DOHH2 (cell line): ENCODE results near the gene GRID1.

Experiments used
- H3F3A ChIP-seq: fragments of 200-600 bp; sonication (generic), shearing (Covaris generic); 2 replicates; pipeline ENCODE4 v1.6.0; 2016; ENCODE audit warnings: antibody characterized with exemption, mild to moderate bottlenecking; ENCODE audit not compliant: control insufficient read depth, insufficient read depth
- H3K27ac ChIP-seq: fragments of 200-600 bp; sonication (generic); 2 replicates; pipeline ENCODE4 v1.5.1; 2014; ENCODE audit warnings: low read depth, mild to moderate bottlenecking, low read length, moderate library complexity
- H3K27me3 ChIP-seq: fragments of 200-600 bp; sonication (generic); 2 replicates; pipeline ENCODE4 v1.6.1; 2014; ENCODE audit warnings: mild to moderate bottlenecking, low read length, mixed read lengths; ENCODE audit not compliant: control insufficient read depth
- H3K36me3 ChIP-seq: fragments of 200-600 bp; sonication (generic); 2 replicates; pipeline ENCODE4 v1.6.1; 2014; ENCODE audit warnings: mild to moderate bottlenecking, low read length, moderate library complexity, mixed read lengths; ENCODE audit not compliant: control insufficient read depth
- H3K4me1 ChIP-seq: fragments of 200-600 bp; sonication (generic); 2 replicates; pipeline ENCODE4 v1.6.1; 2014; ENCODE audit warnings: mild to moderate bottlenecking, low read length, mixed read lengths; ENCODE audit not compliant: control insufficient read depth
- H3K4me2 ChIP-seq: fragments of 200-600 bp; sonication (generic); 2 replicates; pipeline ENCODE4 v1.6.0; 2014; ENCODE audit warnings: mild to moderate bottlenecking, low read length, moderate library complexity
- H3K4me3 ChIP-seq: fragments of 200-600 bp; sonication (generic); 2 replicates; pipeline ENCODE4 v1.5.1; 2014; ENCODE audit warnings: mild to moderate bottlenecking, low read length, mixed read lengths
- H3K79me2 ChIP-seq: fragments of 200-600 bp; sonication (generic); 2 replicates; pipeline ENCODE4 v1.6.1; 2014; ENCODE audit warnings: mild to moderate bottlenecking, low read length, mixed read lengths; ENCODE audit not compliant: control insufficient read depth
- H3K9me2 ChIP-seq: fragments of 200-600 bp; sonication (generic); replicated peaks from 2 replicates; pipeline ENCODE4 v1.6.1; 2014; ENCODE audit warnings: mild to moderate bottlenecking, low read length, mixed read lengths; ENCODE audit not compliant: control insufficient read depth
- H3K9me3 ChIP-seq: fragments of 200-600 bp; sonication (generic); 2 replicates; pipeline ENCODE4 v1.6.1; 2014; ENCODE audit warnings: antibody characterized with exemption, low read length, mixed read lengths; ENCODE audit not compliant: control insufficient read depth, insufficient read depth
- H4K20me1 ChIP-seq: fragments of 200-600 bp; sonication (generic); 2 replicates; pipeline ENCODE4 v1.6.0; 2014; ENCODE audit warnings: low read depth, mild to moderate bottlenecking, antibody characterized with exemption, low read length, moderate library complexity; ENCODE audit not compliant: control insufficient read depth, insufficient read depth
- CTCF ChIP-seq: fragments of 200-600 bp; sonication (generic); IDR thresholded peaks from one replicate; pipeline ENCODE4 v1.5.1; 2014; ENCODE audit warnings: antibody characterized with exemption, mild to moderate bottlenecking, low read depth, low read length; ENCODE audit not compliant: poor library complexity, severe bottlenecking
- EZH2phosphoT487 ChIP-seq: fragments of 200-600 bp; sonication (generic); IDR thresholded peaks from 2 replicates; pipeline ENCODE4 v1.6.1; 2017; ENCODE audit warnings: borderline replicate concordance, mild to moderate bottlenecking, antibody characterized with exemption, low read length, moderate library complexity, mixed read lengths

GRID1 gene

DNA sequence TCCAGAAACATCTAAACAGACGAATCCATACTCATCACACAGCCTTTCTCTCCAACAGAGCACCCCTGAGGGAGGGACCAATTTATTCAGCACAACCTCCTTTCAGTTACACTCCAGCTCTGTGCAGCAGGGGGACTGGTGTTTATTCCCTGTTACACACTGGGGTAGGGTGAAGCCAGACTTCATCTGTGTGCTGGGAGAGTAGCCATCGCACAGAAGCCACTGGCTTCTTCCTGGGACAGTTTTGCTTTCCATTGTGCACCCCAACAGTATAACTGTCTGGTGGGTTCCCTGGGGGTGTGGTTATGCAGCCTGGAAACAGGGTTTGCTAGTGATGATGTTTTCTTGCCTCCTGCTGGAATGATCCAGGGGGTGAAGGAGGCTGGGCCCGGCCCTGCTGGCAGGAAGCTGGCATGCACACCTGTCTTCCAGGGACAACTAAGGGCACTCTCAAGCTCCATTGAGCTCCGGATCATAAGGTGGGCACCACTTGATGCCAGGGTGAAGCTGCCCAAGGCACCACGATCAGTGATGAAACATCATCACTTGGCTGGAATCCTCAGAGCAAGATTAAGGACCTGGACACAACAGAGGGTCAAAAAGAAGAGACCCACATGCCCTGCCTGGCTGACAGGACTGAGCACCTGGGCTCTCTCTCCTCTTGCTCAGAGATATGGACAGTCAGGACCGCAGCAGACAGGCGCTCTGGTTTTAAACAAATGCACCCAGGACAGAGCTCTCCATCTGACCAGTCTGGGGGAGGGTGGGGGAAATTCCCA is 293.2 kb downstream of the GRID1 start:
- no peaks in the 10 kb centered on the region for H3K79me2 ChIP-seq
- H3K27me3 ChIP-seq, result peaks cover 6% of the 10 kb centered on the region; the same call in 1 of the 2 replicates
- no peaks in the 10 kb centered on the region for H3K9me2 ChIP-seq
- no peak overlapping the region for H3K27ac ChIP-seq
- H3K9me3 ChIP-seq, result no peaks in the 10 kb centered on the region
- no peak overlapping the region for H3K4me2 ChIP-seq
- H4K20me1 ChIP-seq, result no peaks in the 10 kb centered on the region
- TF ChIP-seq CTCF (no peak), EZH2phosphoT487 (no peak)
- H3K4me3 ChIP-seq, result no peak overlapping the region
- H3F3A ChIP-seq, result no peaks in the 10 kb centered on the region
- no peaks in the 10 kb centered on the region for H3K36me3 ChIP-seq
- no peaks in the 10 kb centered on the region for H3K4me1 ChIP-seq

- no peaks in the 10 kb centered on the region for H4K20me1 ChIP-seq
- H3K4me2 ChIP-seq, result no peak overlapping the region
- H3K4me1 ChIP-seq, result no peaks in the 10 kb centered on the region
Observed at GRCh38 chr10:86072413-86072812, 294.2 kb downstream of the GRID1 start.

DNA sequence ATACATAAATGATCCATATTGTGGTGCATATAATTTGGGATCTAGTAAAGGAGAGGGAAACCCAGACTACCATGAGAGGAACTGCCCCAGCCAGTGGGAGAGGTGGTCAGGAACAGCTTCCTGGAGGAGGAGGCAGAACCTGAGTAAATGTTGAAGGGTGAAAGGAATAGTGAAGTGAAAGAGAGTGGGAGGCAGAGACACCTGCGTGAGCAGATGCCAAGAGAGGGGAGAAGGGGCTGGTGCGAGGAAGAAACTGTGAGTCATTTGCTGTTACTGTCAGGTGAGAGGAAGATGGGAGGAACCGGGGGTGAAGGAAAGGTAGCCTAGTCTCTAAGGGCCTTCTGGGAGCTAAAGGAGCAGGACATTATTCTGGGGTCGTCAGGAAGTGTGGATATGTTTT is 294.8 kb downstream of the GRID1 start:
- Histone ChIP-seq H4K20me1 (no peaks in the 10 kb centered on the region), H3K4me2 (no peak overlapping the region), H3K4me3 (no peak overlapping the region), H3K27ac (no peak overlapping the region), H3K27me3 (peaks cover 6% of the 10 kb centered on the region; the same call in 1 of the 2 replicates), H3K79me2 (no peaks in the 10 kb centered on the region), H3K9me3 (no peaks in the 10 kb centered on the region), H3K36me3 (no peaks in the 10 kb centered on the region), H3K9me2 (no peaks in the 10 kb centered on the region), H3K4me1 (no peaks in the 10 kb centered on the region), H3F3A (no peaks in the 10 kb centered on the region)
- TF ChIP-seq EZH2phosphoT487, result no peak
- TF ChIP-seq CTCF, result no peak

More at GRCh38 chr10:86072413-86072812, 294.2 kb downstream of the GRID1 start:
- Histone ChIP-seq H3K9me3 (no peaks in the 10 kb centered on the region), H3K27me3 (peaks cover 6% of the 10 kb centered on the region; the same call in 1 of the 2 replicates), H3K36me3 (no peaks in the 10 kb centered on the region), H3K79me2 (no peaks in the 10 kb centered on the region), H3K9me2 (no peaks in the 10 kb centered on the region), H3F3A (no peaks in the 10 kb centered on the region), H3K27ac (no peak overlapping the region), H3K4me3 (no peak overlapping the region)
- TF ChIP-seq CTCF, result no peak
